Muscle of leg (tissue), 11 donors: Measurements from ENCODE around the gene GLRX5. TPM values are rescaled to one million over a fixed set of nuclear protein-coding genes. Genes with fewer than 3 reads are reported as not detected.
A peak's percentile ranks its signal among the peaks of the same experiment; 100 is the strongest.

Experiments
- DNase-seq: peaks from one replicate; pipeline ENCODE4 v3.0.0; 2013
- H3K27ac ChIP-seq: one replicate; pipeline ENCODE4 v1.5.1; 2013; ENCODE audit warnings: mild to moderate bottlenecking, low read length, control low read depth
- H3K27me3 ChIP-seq: one replicate; pipeline ENCODE4 v1.6.1; 2013; ENCODE audit warnings: low read length; ENCODE audit not compliant: control insufficient read depth, insufficient read depth
- H3K36me3 ChIP-seq: one replicate; pipeline ENCODE4 v1.6.1; 2013; ENCODE audit warnings: low read length; ENCODE audit not compliant: control insufficient read depth, insufficient read depth
- H3K4me1 ChIP-seq: one replicate; pipeline ENCODE4 v1.6.1; 2013; ENCODE audit warnings: low read length; ENCODE audit not compliant: control insufficient read depth, insufficient read depth
- H3K4me3 ChIP-seq: one replicate; pipeline ENCODE4 v1.5.1; 2013; ENCODE audit warnings: low read length, control low read depth
- H3K9me3 ChIP-seq: replicated peaks from 2 replicates; pipeline ENCODE4 v1.6.1; 2013; ENCODE audit warnings: low read depth, low read length; ENCODE audit not compliant: control insufficient read depth
- WGBS: methylation state at CpG from one replicate; pipeline ENCODE4 v1.1.5; 2013; ENCODE audit warnings: missing lambda C conversion rate; ENCODE audit not compliant: insufficient coverage; 5-methylcytosine and 5-hydroxymethylcytosine counted together
- polyA plus RNA-seq, 8 donors: library from polyadenylated mRNA; unstranded; fragments of 120-200 nt; gene quantifications; one replicate each; pipeline versions ENCODE4 v1.2.1 to v1.2.3, GENCODE V29; 2013; ENCODE audit warnings: inconsistent platforms in 1 of 8, low replicate concordance in 1 of 8; ENCODE audit not compliant: insufficient read length in 8 of 8, insufficient read depth in 1 of 8
- total RNA-seq: library from RNA; stranded (reverse); fragments of 120-200 nt; gene quantifications from one replicate; pipeline ENCODE4 v1.2.4, GENCODE V29; 2013

The GLRX5 gene
- total and polyA plus RNA-seq, 9 donors = 44.3 to 58.7 (median 52.9) TPM

- Histone ChIP-seq H3K4me1 (peaks cover 83% of the 10 kb centered on the region), H3K9me3 (no peaks in the 10 kb centered on the region), H3K27me3 (no peaks in the 10 kb centered on the region), H3K4me3 (no peak overlapping the region), H3K27ac (peak overlapping the region; percentile 62), H3K36me3 (peaks cover 11% of the 10 kb centered on the region)
- whole genome bisulfite sequencing = 40% methylated on average over 7 of the region's 9 CpGs
- peak; percentile 90 for DNase-seq
Measured at GRCh38 chr14:95498622-95499353, 36.1 kb upstream of the GLRX5 start.

DNA sequence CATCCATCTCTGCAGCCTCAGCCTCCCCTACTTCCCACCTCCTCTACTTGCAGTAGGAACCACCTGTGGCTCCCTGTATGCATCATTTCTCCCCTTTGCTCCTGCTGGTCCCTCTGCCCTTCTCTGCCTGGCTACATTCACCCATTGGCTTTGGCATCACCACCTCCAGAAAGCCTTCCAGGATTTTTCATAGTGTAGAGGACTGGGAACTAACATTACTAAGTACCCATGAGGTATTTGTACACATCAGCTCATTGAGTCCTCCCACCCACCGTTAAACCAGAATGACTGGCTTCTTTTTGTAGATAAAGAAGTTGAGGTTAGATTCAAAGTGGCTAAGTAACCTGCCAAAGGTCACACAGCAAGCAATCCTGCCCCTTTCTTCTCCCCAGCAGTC, 35.5 kb upstream of the GLRX5 start:
- no peaks in the 10 kb centered on the region for H3K9me3 ChIP-seq
- peaks cover 79% of the 10 kb centered on the region for H3K4me1 ChIP-seq
- DNase-seq = no peak
- no peak overlapping the region for H3K4me3 ChIP-seq
- H3K36me3 ChIP-seq = peaks cover 10% of the 10 kb centered on the region
- WGBS = no CpG with 5 or more reads among the region's 1 CpG
- peak overlapping the region; percentile 35 for H3K27ac ChIP-seq
- H3K27me3 ChIP-seq = no peaks in the 10 kb centered on the region

- peaks cover 80% of the 10 kb centered on the region for H3K4me1 ChIP-seq
- H3K4me3 ChIP-seq = no peak overlapping the region
- no peaks in the 10 kb centered on the region for H3K9me3 ChIP-seq
Measured at GRCh38 chr14:95500201-95500681, 34.6 kb upstream of the GLRX5 start.

DNA sequence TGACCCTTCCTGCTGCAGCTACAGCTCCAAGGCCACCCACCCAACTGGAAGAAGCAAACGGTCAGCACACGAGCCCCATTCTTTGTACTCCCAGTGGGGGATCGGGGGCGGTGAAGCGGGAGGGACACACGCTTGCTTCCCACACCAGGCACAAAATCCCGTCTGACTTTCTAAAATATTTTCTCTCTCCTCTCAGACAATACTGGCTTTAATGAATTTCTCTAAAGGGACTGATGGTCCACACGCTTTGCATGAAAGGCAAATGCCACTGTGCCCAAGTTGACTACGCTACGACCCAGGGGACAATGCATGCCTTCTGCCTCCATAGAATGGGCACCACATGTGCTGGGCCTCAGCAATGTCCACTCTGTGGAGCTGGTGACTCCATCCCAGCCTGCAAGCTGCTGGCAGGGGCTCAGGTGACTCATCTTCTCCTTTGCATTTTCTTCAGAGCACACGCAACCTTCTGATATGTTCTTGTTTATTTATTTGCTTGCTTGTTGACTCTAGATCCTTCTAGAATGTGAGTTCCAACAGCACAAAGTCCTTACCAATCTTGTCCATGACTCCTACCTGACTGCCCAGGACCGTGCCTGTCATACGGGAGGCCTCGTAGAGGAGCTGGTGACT, 34.0 kb upstream of the GLRX5 start:
- DNase-seq = peak; percentile 72
- H3K27ac ChIP-seq = no peak overlapping the region
- H3K4me3 ChIP-seq = no peak overlapping the region
- WGBS = 45% methylated on average over 6 of the region's 14 CpGs
- peaks cover 10% of the 10 kb centered on the region for H3K36me3 ChIP-seq
- H3K4me1 ChIP-seq = peaks cover 74% of the 10 kb centered on the region
- no peaks in the 10 kb centered on the region for H3K27me3 ChIP-seq
- H3K9me3 ChIP-seq = no peaks in the 10 kb centered on the region

More at GRCh38 chr14:95500201-95500681, 34.6 kb upstream of the GLRX5 start:
- WGBS = 58% methylated on average over 14 of the region's 14 CpGs
- Histone ChIP-seq H3K36me3 (peaks cover 10% of the 10 kb centered on the region), H3K27me3 (no peaks in the 10 kb centered on the region), H3K27ac (no peak overlapping the region)
- no peak for DNase-seq

DNA sequence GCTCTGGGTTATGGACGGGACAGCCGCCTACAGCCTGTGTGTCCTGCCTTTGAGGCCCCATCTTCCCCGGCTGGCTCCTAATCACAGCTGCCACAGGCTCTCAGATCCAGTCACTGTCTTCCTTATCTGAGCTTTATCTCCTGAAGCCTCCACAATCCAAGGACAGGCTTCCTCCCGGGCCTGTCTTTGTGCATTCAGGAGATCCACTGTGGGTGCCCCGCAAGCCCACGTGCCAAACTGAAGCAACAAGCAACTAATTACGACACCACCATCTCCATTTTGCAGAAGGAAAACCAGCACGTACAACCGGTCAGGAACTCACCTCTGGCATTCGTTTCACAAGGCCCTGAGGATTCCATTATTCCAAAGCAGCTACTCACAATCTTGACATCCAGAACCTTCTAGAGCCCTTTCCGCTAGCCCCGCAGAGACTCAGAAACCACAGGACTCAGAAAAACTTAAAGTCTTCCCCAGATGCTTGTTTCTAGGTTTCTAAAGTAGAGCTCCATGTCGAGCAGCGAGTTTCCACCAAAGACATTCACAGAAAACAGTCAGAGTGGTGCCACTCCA, 32.4 kb upstream of the GLRX5 start:
- no peaks in the 10 kb centered on the region for H3K9me3 ChIP-seq
- WGBS = 74% methylated on average over 12 of the region's 14 CpGs
- no peak overlapping the region for H3K27ac ChIP-seq
- no peak for DNase-seq
- H3K27me3 ChIP-seq = no peaks in the 10 kb centered on the region
- no peak overlapping the region for H3K4me3 ChIP-seq
- peaks cover 68% of the 10 kb centered on the region for H3K4me1 ChIP-seq
- peaks cover 21% of the 10 kb centered on the region for H3K36me3 ChIP-seq

DNA sequence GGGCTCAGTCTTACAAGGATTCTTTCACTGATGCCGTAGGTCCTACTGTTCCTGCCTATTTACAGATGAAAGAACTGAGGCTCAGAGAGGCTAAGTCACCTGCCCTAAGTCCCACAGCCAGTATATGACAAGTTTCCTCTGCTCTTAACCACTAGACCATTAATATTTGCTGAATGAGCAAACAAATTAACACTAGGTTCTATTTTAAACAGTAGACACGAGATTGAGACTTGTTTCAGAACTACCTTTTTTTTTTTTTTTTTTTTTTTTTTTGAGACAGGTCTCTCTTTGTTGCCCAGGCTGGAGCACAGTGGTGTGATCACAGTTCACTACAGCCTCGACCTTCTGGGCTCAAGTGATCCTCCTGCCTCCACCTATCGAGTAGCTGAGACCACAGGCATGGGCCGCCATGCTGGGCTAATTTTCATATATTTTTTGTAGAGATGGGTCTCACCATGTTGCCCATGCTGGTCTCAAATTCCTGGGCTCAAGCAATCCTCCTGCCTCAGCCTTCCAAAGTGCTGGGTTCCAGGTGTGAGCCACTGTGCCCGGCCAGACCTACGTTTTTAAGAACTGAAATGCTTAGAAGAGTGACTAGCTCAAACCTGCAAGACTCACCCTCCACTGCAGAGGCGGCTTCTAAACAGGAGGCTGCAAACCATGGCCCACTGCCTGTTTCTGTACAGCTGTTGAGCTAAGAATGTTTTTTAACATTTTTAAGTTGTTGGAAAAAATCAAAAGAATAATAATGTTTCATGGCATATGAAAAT, 31.3 kb upstream of the GLRX5 start:
- H3K27me3 ChIP-seq = no peaks in the 10 kb centered on the region
- peaks cover 65% of the 10 kb centered on the region for H3K4me1 ChIP-seq
- no peak overlapping the region for H3K27ac ChIP-seq
- H3K36me3 ChIP-seq = peaks cover 23% of the 10 kb centered on the region
- H3K4me3 ChIP-seq = no peak overlapping the region
- no peak for DNase-seq
- 93% methylated on average over 2 of the region's 8 CpGs for WGBS
- H3K9me3 ChIP-seq = no peaks in the 10 kb centered on the region

GRCh38 chr14:95504135-95505029, 30.5 kb upstream of the GLRX5 start:
- Histone ChIP-seq H3K27ac (no peak overlapping the region), H3K27me3 (no peaks in the 10 kb centered on the region), H3K36me3 (peaks cover 23% of the 10 kb centered on the region), H3K4me3 (no peak overlapping the region), H3K9me3 (no peaks in the 10 kb centered on the region), H3K4me1 (peaks cover 65% of the 10 kb centered on the region)
- DNase-seq = no peak
- WGBS = 58% methylated on average over 3 of the region's 6 CpGs

DNA sequence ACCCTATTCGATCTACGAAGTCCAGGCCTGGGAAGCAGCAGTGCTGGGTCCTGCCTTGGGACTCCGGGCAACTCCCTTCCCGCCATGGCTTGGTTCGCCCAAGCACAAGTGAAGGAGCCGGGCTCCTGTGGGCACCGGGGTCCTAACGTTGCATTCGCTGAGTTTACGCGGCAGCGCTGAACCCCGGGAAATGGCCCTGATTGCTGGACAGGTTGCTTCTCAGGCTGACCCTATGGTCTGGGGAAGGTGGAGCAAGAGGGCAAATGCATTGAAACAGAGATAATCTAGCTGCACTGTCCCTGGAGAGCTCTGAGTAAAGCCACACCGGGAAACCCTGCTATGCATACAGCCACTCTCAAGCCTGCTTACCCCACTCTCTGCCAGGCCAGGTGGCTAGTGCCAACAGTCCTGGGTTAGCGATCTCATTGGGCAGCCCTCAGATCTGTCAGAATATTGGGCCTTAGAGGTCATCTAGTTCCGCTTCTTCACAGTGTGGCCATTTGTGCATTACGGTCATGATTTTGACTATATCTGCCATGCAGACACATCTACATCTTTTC, 29.7 kb upstream of the GLRX5 start:
- Histone ChIP-seq H3K4me1 (peaks cover 69% of the 10 kb centered on the region), H3K27me3 (no peaks in the 10 kb centered on the region), H3K9me3 (no peaks in the 10 kb centered on the region), H3K36me3 (peaks cover 26% of the 10 kb centered on the region), H3K4me3 (no peak overlapping the region), H3K27ac (no peak overlapping the region)
- no peak for DNase-seq
- WGBS = 81% methylated on average over 14 of the region's 17 CpGs

GRCh38 chr14:95507174-95507573, 27.7 kb upstream of the GLRX5 start:
- DNase-seq = peak; percentile 76
- Histone ChIP-seq H3K4me3 (no peak overlapping the region), H3K36me3 (peaks cover 23% of the 10 kb centered on the region), H3K27ac (no peak overlapping the region), H3K27me3 (no peaks in the 10 kb centered on the region), H3K9me3 (no peaks in the 10 kb centered on the region), H3K4me1 (peaks cover 58% of the 10 kb centered on the region)
- WGBS = 49% methylated on average over 7 of the region's 8 CpGs
